K562 (cell line): Measurements from ENCODE around the gene NDUFAF4. TPM values are rescaled to one million over a fixed set of nuclear protein-coding genes. Genes with fewer than 3 reads are reported as not detected.

Source experiments
- ATAC-seq: fragments of 200-7000 bp; cut with Tn5 transposase; 3 replicates; pipeline ENCODE4 v1.9.1; 2020; ENCODE audit warnings: moderate library complexity
- BruUV-seq: library from RNA; stranded (reverse); fragments of 400-500 nt; replicated peaks from 2 replicates; lab custom pipeline; 2021; lab: Mats Ljungman, UMichigan
- CTCF ChIA-PET: fragments of 300-600 bp; formaldehyde crosslinking; extraction: SDS; loops from one replicate; lab custom pipeline; 2021; ENCODE audit warnings: low intra/inter-chr PET ratio; lab: Yijun Ruan, JAX
- POLR2A ChIA-PET: fragments of 300-600, 350-650 bp; sonication (Branson Sonifier 250); formaldehyde crosslinking; extraction: SDS; loops from one replicate; lab custom pipeline; 2021; ENCODE audit warnings: antibody characterized with exemption, inconsistent platforms; lab: Yijun Ruan, JAX
- DNase-seq, 4 experiments: peaks; one replicate each; pipeline versions ENCODE4 v3.0.0 to v3.0.0-alpha.2; 2011 to 2018; ENCODE audit warnings: low spot score in 3 of 4, mixed read lengths in 3 of 4; ENCODE audit errors: extremely low read depth in 1 of 4
- FAIRE-seq: peaks from 2 replicates; lab custom pipeline; 2011; peaks lifted over from hg19 to GRCh38; lab: Jason Lieb, UNC
- H2AFZ ChIP-seq: 2 replicates; pipeline ENCODE4 v1.6.0; 2011; ENCODE audit warnings: low read depth, low read length, control low read depth, inconsistent platforms
- H3K27ac ChIP-seq: fragments of 200-600 bp; 3 replicates; pipeline ENCODE4 v1.8.0; 2011; ENCODE audit warnings: low read depth, mild to moderate bottlenecking, control low read depth, inconsistent platforms, low read length, moderate library complexity, mixed read lengths; ENCODE audit errors: extremely low read depth
- H3K27me3 ChIP-seq, 2 experiments: fragments of 300-600 bp in 1 of 2; 2 replicates in 1 of 2; 3 replicates in 1 of 2; pipeline versions ENCODE4 v1.6.0 to v1.8.0; 2011; ENCODE audit warnings: inconsistent platforms in 2 of 2, low read length in 2 of 2, mild to moderate bottlenecking in 1 of 2, mixed read lengths in 1 of 2, moderate library complexity in 1 of 2; ENCODE audit not compliant: control insufficient read depth in 2 of 2, insufficient read depth in 2 of 2
- H3K36me3 ChIP-seq: fragments of 300-600 bp; 3 replicates; pipeline ENCODE4 v1.8.0; 2011; ENCODE audit warnings: mild to moderate bottlenecking, low read length, inconsistent platforms; ENCODE audit not compliant: control insufficient read depth, insufficient read depth
- H3K4me1 ChIP-seq, 2 experiments: fragments of 200-600 bp in 1 of 2; replicated peaks in 1 of 2; 2 replicates in 1 of 2; 3 replicates in 1 of 2; pipeline versions ENCODE4 v1.5.1 to v1.8.0; 2011; ENCODE audit warnings: inconsistent platforms in 2 of 2, low read length in 2 of 2, mild to moderate bottlenecking in 1 of 2, mixed read lengths in 1 of 2, moderate library complexity in 1 of 2; ENCODE audit not compliant: control insufficient read depth in 2 of 2, insufficient read depth in 2 of 2
- H3K4me2 ChIP-seq: 2 replicates; pipeline ENCODE4 v1.6.1; 2011; ENCODE audit warnings: low read length, control low read depth, inconsistent platforms, mixed read lengths; ENCODE audit not compliant: insufficient read depth
- H3K4me3 ChIP-seq: fragments of 200-600 bp; sonication (generic), shearing (Covaris generic); 2 replicates; pipeline ENCODE4 v1.5.1; 2016; ENCODE audit warnings: control low read depth, inconsistent platforms
- H3K79me2 ChIP-seq: fragments of 200-600 bp; 3 replicates; pipeline ENCODE4 v1.8.0; 2011; ENCODE audit warnings: low read length, inconsistent platforms; ENCODE audit not compliant: control insufficient read depth, insufficient read depth
- H3K9ac ChIP-seq, 2 experiments: 2 replicates each; pipeline versions ENCODE4 v1.6.0 to v1.6.1; 2011; ENCODE audit warnings: low read depth in 2 of 2, low read length in 2 of 2, control low read depth in 1 of 2, inconsistent platforms in 1 of 2, mild to moderate bottlenecking in 1 of 2, mixed read lengths in 1 of 2; ENCODE audit not compliant: insufficient read depth in 1 of 2
- H3K9me1 ChIP-seq: one replicate; pipeline ENCODE4 v1.6.0; 2011; ENCODE audit warnings: inconsistent platforms, mild to moderate bottlenecking, low read length, moderate library complexity; ENCODE audit not compliant: control insufficient read depth, insufficient read depth
- H3K9me3 ChIP-seq: replicated peaks from 2 replicates; pipeline ENCODE4 v1.5.1; 2011; ENCODE audit warnings: low read depth, low read length, inconsistent platforms; ENCODE audit not compliant: control insufficient read depth, insufficient read depth
- H4K20me1 ChIP-seq: replicated peaks from 2 replicates; pipeline ENCODE4 v1.6.1; 2011; ENCODE audit warnings: low read length, inconsistent platforms, mixed read lengths; ENCODE audit not compliant: control insufficient read depth, insufficient read depth
- ARHGAP35 ChIP-seq: fragments of 450-650 bp; IDR thresholded peaks from 2 replicates; pipeline ENCODE4 v1.6.1; 2018; ENCODE audit not compliant: partially characterized antibody
- BCOR ChIP-seq: fragments of 450-650 bp; IDR thresholded peaks from 2 replicates; pipeline ENCODE4 v1.6.1; 2016
- DEAF1 ChIP-seq: fragments of 450-650 bp; formaldehyde crosslinking; IDR thresholded peaks from 2 replicates; pipeline ENCODE4 v1.4.0; 2020; ENCODE audit warnings: mild to moderate bottlenecking, moderate library complexity
- DPF2 ChIP-seq: fragments of 450-650 bp; IDR thresholded peaks from 2 replicates; pipeline ENCODE4 v1.6.1; 2016
- E2F8 ChIP-seq: fragments of 450-650 bp; IDR thresholded peaks from 2 replicates; pipeline ENCODE4 v1.7.1; 2018; ENCODE audit warnings: mild to moderate bottlenecking, low read depth; ENCODE audit not compliant: partially characterized antibody
- GABPB2 ChIP-seq: fragments of 250-450 bp; sonication (Bioruptor Pico); conservative IDR thresholded peaks from 2 replicates; pipeline ENCODE4 v1.5.1; 2021; ENCODE audit warnings: mild to moderate bottlenecking
- MIER1 ChIP-seq: fragments of 450-650 bp; IDR thresholded peaks from 2 replicates; pipeline ENCODE4 v1.6.1; 2016; ENCODE audit warnings: antibody characterized with exemption, mild to moderate bottlenecking, low read depth
- NCOR1 ChIP-seq: fragments of 450-650 bp; IDR thresholded peaks from 2 replicates; pipeline ENCODE4 v1.6.1; 2016; ENCODE audit warnings: mild to moderate bottlenecking, moderate library complexity
- NEUROD1 ChIP-seq: fragments of 150-350 bp; IDR thresholded peaks from 2 replicates; pipeline ENCODE4 v1.6.1; 2014; ENCODE audit warnings: borderline replicate concordance, low read length, low read depth; ENCODE audit not compliant: partially characterized antibody
- PHTF2 ChIP-seq: fragments of 250-450 bp; sonication (Bioruptor Pico); IDR thresholded peaks from 2 replicates; pipeline ENCODE4 v1.5.0; 2021; ENCODE audit warnings: mild to moderate bottlenecking
- RBM22 ChIP-seq: fragments of 200-400 bp; formaldehyde crosslinking; IDR thresholded peaks from 2 replicates; pipeline ENCODE4 v1.6.1; 2018; ENCODE audit warnings: low read length, low read depth; ENCODE audit not compliant: poor library complexity, severe bottlenecking
- ZC3H11A ChIP-seq: IDR thresholded peaks from 2 replicates; pipeline ENCODE4 v1.6.1; 2012; ENCODE audit warnings: low read depth, low read length, improper control_type of control experiment
- ZFX ChIP-seq: sonication (generic); formaldehyde crosslinking; IDR thresholded peaks from 2 replicates; pipeline ENCODE4 v1.8.0; 2022; ENCODE audit warnings: mild to moderate bottlenecking, missing genetic modification reagents, moderate library complexity
- ZKSCAN3 ChIP-seq: fragments of 250-450 bp; sonication (Bioruptor Pico); IDR thresholded peaks from 2 replicates; pipeline ENCODE4 v1.4.0; 2020
- ZNF449 ChIP-seq: fragments of 250-450 bp; sonication (Bioruptor Pico); IDR thresholded peaks from 2 replicates; pipeline ENCODE4 v1.8.0; 2022; ENCODE audit warnings: moderate library complexity, mild to moderate bottlenecking, inconsistent platforms
- WGBS: fragments of 100-300 bp; shearing (Covaris generic); methylation state at CpG from one replicate; pipeline ENCODE4 v1.1.6; 2016; ENCODE audit warnings: low coverage, mixed read lengths; ENCODE audit not compliant: insufficient coverage; ENCODE audit errors: missing lambda C conversion rate; 5-methylcytosine and 5-hydroxymethylcytosine counted together
- in situ Hi-C: fragments of 300-500 bp; cut with MboI; formaldehyde crosslinking; loops from 4 replicates; pipeline ENCODE4 v1.15.0; 2018; ENCODE audit warnings: inconsistent platforms, mixed read lengths
- intact Hi-C: fragments of 100-400 bp; cut with micrococcal nuclease; formaldehyde crosslinking; loops from 2 replicates; pipeline ENCODE4 v1.14.2; 2022
- polyA plus RNA-seq, 8 experiments: library from polyadenylated mRNA; depleted of rRNA in 4 of 8; stranded (reverse) in 5 of 8; unstranded in 3 of 8; fragments of >200 nt; fragmentation: Nextera tagmentation in 2 of 8; fragmentation: Illumina TruSeq in 1 of 8; extraction: Ambion mirVana in 2 of 8; extraction: Trizol in 1 of 8; gene quantifications; 2 replicates each; pipeline versions ENCODE4 v1.2.1 to v1.2.3, GENCODE V29; 2011 to 2014; ENCODE audit warnings: inconsistent platforms in 1 of 8, missing spikeins in 1 of 8
- total RNA-seq, 7 experiments: library from RNA; depleted of rRNA in 6 of 7; stranded (reverse); fragments of >200 nt in 6 of 7; fragmentation: Illumina TruSeq in 2 of 7; extraction: Trizol in 2 of 7; gene quantifications; 2 replicates each; pipeline versions ENCODE4 v1.2.1 to v1.2.3, GENCODE V29; 2011 to 2021; ENCODE audit warnings: low replicate concordance in 1 of 7

NDUFAF4 gene
- total and polyA plus RNA-seq, 9 of the 15 experiments (the other 6 are each of a cell fraction or from before 2014, with no cell fraction given): 45.0 to 418 (median 136) TPM

- in situ Hi-C loops: loop anchor here (10.0 kb wide), 1 partner anchor 274 kb away; no protein-coding TSS in a partner anchor
- no peak for TF ChIP-seq RBM22
- TF ChIP-seq PHTF2 (CRISPR knock-in tag): no peak
- no peak for TF ChIP-seq GABPB2 (CRISPR knock-in tag)
- no peak for TF ChIP-seq ZC3H11A
- TF ChIP-seq ZKSCAN3: no peak
- peak; percentile 29; the same call in 1 of the 2 replicates for TF ChIP-seq BCOR
- TF ChIP-seq DPF2: peak; percentile 87
- TF ChIP-seq NEUROD1: no peak
- TF ChIP-seq ARHGAP35: no peak
- TF ChIP-seq ZFX (CRISPR knock-in tag): no peak
- TF ChIP-seq MIER1: no peak
- TF ChIP-seq NCOR1: peak; percentile 27; the same call in 1 of the 2 replicates
- no peak for TF ChIP-seq DEAF1 (CRISPR knock-in tag)
- TF ChIP-seq E2F8: no peak
- TF ChIP-seq ZNF449 (CRISPR knock-in tag): no peak
Measured at GRCh38 chr6:96898241-96898851, 655 bp upstream of the NDUFAF4 start.

More at GRCh38 chr6:96898241-96898851, 655 bp upstream of the NDUFAF4 start:
- Histone ChIP-seq H3K4me3 (peak overlapping the region; percentile 93), H3K27me3 (no peaks in the 10 kb centered on the region), H3K27ac (peak overlapping the region; percentile 96), H3K9me1 (no peaks in the 10 kb centered on the region), H3K9ac (peak overlapping the region; percentile 61 to 94; a peak in 3 of 4 replicates), H2AFZ (peak overlapping the region; percentile 98), H4K20me1 (no peaks in the 10 kb centered on the region), H3K4me1 (peaks cover 4 to 13% of the 10 kb centered on the region in 2 experiments; a peak in 4 of 5 replicates), H3K79me2 (peaks cover 45% of the 10 kb centered on the region), H3K36me3 (peaks cover 33% of the 10 kb centered on the region), H3K9me3 (no peaks in the 10 kb centered on the region), H3K4me2 (peak overlapping the region; percentile 93)
- 0% methylated on average over 9 of the region's 10 CpGs for WGBS
- DNase-seq (peak in 3 of 4 experiments; percentile 16 to 41 (median 24)), FAIRE-seq (no peak), ATAC-seq (no peak)
- BruUV-seq: TSS peak; percentile 98
- ChIA-PET CTCF (interaction anchor here (0.6 to 3.6 kb wide), 6 partner anchors 13 to 272 kb away, joined by 4 to 50 read pairs (median 10); no protein-coding TSS in a partner anchor), POLR2A (interaction anchor here (0.6 kb wide), 3 partner anchors 9 to 198 kb away, joined by 3 to 4 read pairs (median 3); no protein-coding TSS in a partner anchor)
- intact Hi-C loops: loop anchor here (5.0 kb wide), 3 partner anchors 64 to 376 kb away; partner anchors contain the start of gene UFL1
